CD14-positive monocyte (primary cell): ENCODE results near the gene KDM4C. TPM values are rescaled to one million over a fixed set of nuclear protein-coding genes. Genes with fewer than 3 reads are reported as not detected.

Source experiments
- DNase-seq, 3 donors: peaks; one replicate each; pipeline ENCODE4 v3.0.0-alpha.2; 2011 to 2022
- H2AFZ ChIP-seq: 2 replicates; pipeline ENCODE4 v1.6.0; 2012; ENCODE audit warnings: mild to moderate bottlenecking, low read depth, low read length, inconsistent platforms; ENCODE audit not compliant: insufficient read depth, poor library complexity, severe bottlenecking
- H3K27ac ChIP-seq, 2 donors: 1 replicate in 1 of 2; 2 replicates in 1 of 2; pipeline ENCODE4 v1.5.1; 2012 to 2013; ENCODE audit warnings: low read length in 2 of 2, control low read depth in 1 of 2, inconsistent platforms in 1 of 2, low read depth in 1 of 2, mild to moderate bottlenecking in 1 of 2
- H3K27me3 ChIP-seq, 2 donors: one replicate each; pipeline versions ENCODE4 v1.6.0 to v1.6.1; 2011 to 2013; ENCODE audit warnings: low read length in 2 of 2; ENCODE audit not compliant: control insufficient read depth in 2 of 2, insufficient read depth in 2 of 2
- H3K36me3 ChIP-seq, 2 donors: replicated peaks in 1 of 2; 1 replicate in 1 of 2; 2 replicates in 1 of 2; pipeline versions ENCODE4 v1.5.1 to v1.6.1; 2012 to 2013; ENCODE audit warnings: low read length in 2 of 2, control low read depth in 1 of 2, inconsistent platforms in 1 of 2, mild to moderate bottlenecking in 1 of 2; ENCODE audit not compliant: insufficient read depth in 2 of 2, control insufficient read depth in 1 of 2
- H3K4me1 ChIP-seq, 2 donors: 1 replicate in 1 of 2; 2 replicates in 1 of 2; pipeline versions ENCODE4 v1.5.1 to v1.6.1; 2012 to 2013; ENCODE audit warnings: low read length in 2 of 2, control low read depth in 1 of 2, inconsistent platforms in 1 of 2, mild to moderate bottlenecking in 1 of 2, moderate library complexity in 1 of 2; ENCODE audit not compliant: insufficient read depth in 2 of 2, control insufficient read depth in 1 of 2
- H3K4me2 ChIP-seq: replicated peaks from 2 replicates; pipeline ENCODE3; 2012; ENCODE audit warnings: low read length, moderate library complexity, mild to moderate bottlenecking; ENCODE audit not compliant: poor library complexity, severe bottlenecking; ENCODE audit errors: extremely low read depth
- H3K4me3 ChIP-seq, 3 experiments: fragments of 200-600 bp in 1 of 3; sonication (generic) in 1 of 3; replicated peaks in 1 of 3; 1 replicate in 2 of 3; 2 replicates in 1 of 3; pipeline ENCODE4 v1.5.1; 2011 to 2013; ENCODE audit warnings: low read length in 3 of 3, mild to moderate bottlenecking in 3 of 3, control low read depth in 2 of 3, low read depth in 2 of 3, inconsistent platforms in 1 of 3, moderate library complexity in 1 of 3
- H3K79me2 ChIP-seq: 2 replicates; pipeline ENCODE4 v1.6.0; 2012; ENCODE audit warnings: mild to moderate bottlenecking, control low read depth, inconsistent platforms, low read length, moderate library complexity; ENCODE audit not compliant: insufficient read depth
- H3K9ac ChIP-seq: 2 replicates; pipeline ENCODE4 v1.6.0; 2017; ENCODE audit warnings: low read length, mild to moderate bottlenecking; ENCODE audit not compliant: insufficient read depth, poor library complexity, severe bottlenecking
- H3K9me3 ChIP-seq, 2 donors: replicated peaks in 1 of 2; 1 replicate in 1 of 2; 2 replicates in 1 of 2; pipeline versions ENCODE4 v1.5.1 to v1.6.1; 2012 to 2013; ENCODE audit warnings: low read length in 2 of 2, control low read depth in 1 of 2; ENCODE audit not compliant: control insufficient read depth in 1 of 2, insufficient read depth in 1 of 2
- H4K20me1 ChIP-seq: 2 replicates; pipeline ENCODE4 v1.6.0; 2012; ENCODE audit warnings: mild to moderate bottlenecking, low read length, control low read depth, moderate library complexity; ENCODE audit not compliant: insufficient read depth
- H3K27ac Mint-ChIP-seq, 7 donors: one replicate each; pipeline ENCODE4 v1.8.0; 2020; ENCODE audit warnings: mild to moderate bottlenecking in 7 of 7, mixed read lengths in 7 of 7, moderate library complexity in 6 of 7, inconsistent platforms in 2 of 7
- H3K27me3 Mint-ChIP-seq, 3 donors: one replicate each; pipeline ENCODE4 v1.8.0; 2021 to 2022; ENCODE audit warnings: low read depth in 3 of 3, mild to moderate bottlenecking in 3 of 3, mixed read lengths in 3 of 3, moderate library complexity in 3 of 3, inconsistent platforms in 1 of 3
- H3K36me3 Mint-ChIP-seq, 2 donors: one replicate each; pipeline ENCODE4 v1.8.0; 2020; ENCODE audit warnings: mixed read lengths in 2 of 2, inconsistent platforms in 1 of 2, mild to moderate bottlenecking in 1 of 2
- H3K4me1 Mint-ChIP-seq: one replicate; pipeline ENCODE4 v1.8.0; 2020; ENCODE audit warnings: mild to moderate bottlenecking, mixed read lengths
- H3K4me3 Mint-ChIP-seq, 2 donors: one replicate each; pipeline ENCODE4 v1.8.0; 2020; ENCODE audit warnings: mild to moderate bottlenecking in 2 of 2, mixed read lengths in 2 of 2, moderate library complexity in 1 of 2
- H3K9me3 Mint-ChIP-seq, 7 donors: one replicate each; pipeline ENCODE4 v1.8.0; 2020 to 2022; ENCODE audit warnings: mixed read lengths in 7 of 7, mild to moderate bottlenecking in 6 of 7, moderate library complexity in 6 of 7, inconsistent platforms in 2 of 7
- WGBS: methylation state at CpG from one replicate; pipeline ENCODE4 v1.1.5; 2013; ENCODE audit warnings: missing lambda C conversion rate; ENCODE audit not compliant: insufficient coverage; 5-methylcytosine and 5-hydroxymethylcytosine counted together
- intact Hi-C, 2 donors: fragments of 100-400 bp; cut with micrococcal nuclease; formaldehyde crosslinking; loops; one replicate each; pipeline versions ENCODE4 v1.15.0 to v1.15.1; 2023
- polyA plus RNA-seq, 3 donors: library from polyadenylated mRNA; depleted of rRNA in 1 of 3; unstranded in 2 of 3; stranded (reverse) in 1 of 3; fragments of 300-500 nt in 2 of 3; fragments of >200 nt in 1 of 3; fragmentation: Illumina TruSeq in 2 of 3; gene quantifications; 1 replicate in 2 of 3; 2 replicates in 1 of 3; pipeline ENCODE4 v1.2.3, GENCODE V29; 2012 to 2021
- TF ChIP-seq, protein P1 (sequence below): fragments of 200-600 bp; IDR thresholded peaks from one replicate; pipeline ENCODE4 v1.8.0; 2022; ENCODE audit warnings: antibody characterized with exemption, mild to moderate bottlenecking

KDM4C gene
- polyA plus RNA-seq, 3 donors, result 15.2 to 36.2 (median 17.1) TPM

DNA sequence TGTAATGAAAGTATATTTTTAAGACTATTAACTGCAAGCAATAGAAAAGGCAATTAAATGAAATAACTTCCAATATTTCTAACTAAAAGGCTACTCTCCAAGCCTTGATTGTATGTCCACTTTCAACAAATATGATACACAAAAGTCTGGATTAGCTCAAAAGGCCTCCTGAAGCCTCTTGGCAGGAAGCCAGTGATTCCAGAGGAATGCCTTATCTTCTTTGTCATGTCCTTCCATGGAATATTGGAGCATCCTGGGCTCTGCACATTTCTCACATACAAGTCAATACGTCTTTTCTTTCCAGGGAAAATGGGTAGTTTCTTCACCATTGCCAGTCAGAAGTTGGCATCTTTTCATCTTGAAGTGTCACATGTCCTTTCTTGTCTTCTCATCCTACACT lies 357.8 kb downstream of the KDM4C start:
- no peak overlapping the region for H2AFZ ChIP-seq
- WGBS, result no CpG with 5 or more reads among the region's 1 CpG
- H3K4me1 ChIP-seq, result no peaks in the 10 kb centered on the region
- TF ChIP-seq, protein P1, sequence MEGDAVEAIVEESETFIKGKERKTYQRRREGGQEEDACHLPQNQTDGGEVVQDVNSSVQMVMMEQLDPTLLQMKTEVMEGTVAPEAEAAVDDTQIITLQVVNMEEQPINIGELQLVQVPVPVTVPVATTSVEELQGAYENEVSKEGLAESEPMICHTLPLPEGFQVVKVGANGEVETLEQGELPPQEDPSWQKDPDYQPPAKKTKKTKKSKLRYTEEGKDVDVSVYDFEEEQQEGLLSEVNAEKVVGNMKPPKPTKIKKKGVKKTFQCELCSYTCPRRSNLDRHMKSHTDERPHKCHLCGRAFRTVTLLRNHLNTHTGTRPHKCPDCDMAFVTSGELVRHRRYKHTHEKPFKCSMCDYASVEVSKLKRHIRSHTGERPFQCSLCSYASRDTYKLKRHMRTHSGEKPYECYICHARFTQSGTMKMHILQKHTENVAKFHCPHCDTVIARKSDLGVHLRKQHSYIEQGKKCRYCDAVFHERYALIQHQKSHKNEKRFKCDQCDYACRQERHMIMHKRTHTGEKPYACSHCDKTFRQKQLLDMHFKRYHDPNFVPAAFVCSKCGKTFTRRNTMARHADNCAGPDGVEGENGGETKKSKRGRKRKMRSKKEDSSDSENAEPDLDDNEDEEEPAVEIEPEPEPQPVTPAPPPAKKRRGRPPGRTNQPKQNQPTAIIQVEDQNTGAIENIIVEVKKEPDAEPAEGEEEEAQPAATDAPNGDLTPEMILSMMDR, result no peak
- no peak overlapping the region for H3K4me3 ChIP-seq
- DNase-seq, result no peak
- H3K9me3 ChIP-seq, result no peaks in the 10 kb centered on the region
- H3K36me3 ChIP-seq, result peaks cover 7 to 46% of the 10 kb centered on the region in 2 donors
- H3K4me2 ChIP-seq, result no peak overlapping the region
- no peak overlapping the region for H3K9ac ChIP-seq
- H3K4me3 Mint-ChIP-seq, result no peak overlapping the region
- no peaks in the 10 kb centered on the region for H3K79me2 ChIP-seq
- H3K27ac ChIP-seq, result no peak overlapping the region
- H3K27ac Mint-ChIP-seq, result no peak overlapping the region
- intact Hi-C loops, result no loop called here
- peaks cover 32 to 33% of the 10 kb centered on the region in 2 donors for H3K36me3 Mint-ChIP-seq
- no peaks in the 10 kb centered on the region for H3K27me3 ChIP-seq
- H3K4me1 Mint-ChIP-seq, result no peaks in the 10 kb centered on the region
- no peaks in the 10 kb centered on the region for H3K9me3 Mint-ChIP-seq
- no peaks in the 10 kb centered on the region for H3K27me3 Mint-ChIP-seq
- no peaks in the 10 kb centered on the region for H4K20me1 ChIP-seq

DNA sequence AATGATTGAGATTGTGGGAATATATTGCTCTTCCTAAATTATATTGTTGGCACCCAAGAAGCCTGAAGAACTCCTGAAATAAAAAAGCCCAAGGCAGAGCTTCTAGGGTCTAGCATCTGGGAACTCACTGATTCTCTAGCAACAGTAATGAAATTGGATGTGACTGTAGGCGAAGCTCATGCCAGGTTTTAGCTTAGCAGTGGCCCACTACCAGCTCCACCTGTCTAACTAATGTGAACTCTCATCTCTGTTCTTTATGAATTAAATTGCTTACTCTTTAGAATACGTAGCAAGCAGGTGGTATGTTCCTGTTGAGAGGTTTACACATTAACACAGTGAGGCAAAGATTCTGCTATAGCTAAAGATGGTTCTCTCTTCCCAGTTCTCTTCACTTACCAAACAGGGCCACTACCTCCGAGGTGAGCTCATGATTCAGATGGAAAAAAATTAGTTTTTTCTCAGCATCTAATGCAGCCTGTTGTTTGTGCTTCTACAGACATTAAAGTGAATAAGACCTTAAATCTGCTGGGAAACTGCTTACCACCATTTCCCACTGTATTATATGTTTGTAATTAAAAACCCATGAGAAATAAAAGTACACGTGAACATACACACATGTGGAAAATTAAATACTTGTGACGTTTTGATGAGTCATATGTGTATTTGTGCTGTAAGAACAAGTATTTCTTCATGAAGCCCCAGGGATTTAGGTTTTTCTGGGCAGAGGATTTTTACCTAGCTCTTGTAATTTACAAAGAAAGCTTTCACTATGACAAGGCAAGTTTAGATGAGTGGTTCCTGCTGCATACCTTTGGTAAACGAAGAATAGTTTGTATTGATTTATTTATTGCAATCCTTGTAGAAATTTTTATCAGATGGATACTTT lies 360.1 kb downstream of the KDM4C start:
- Histone ChIP-seq H3K4me3 (no peak overlapping the region), H3K9ac (no peak overlapping the region), H3K4me1 (no peaks in the 10 kb centered on the region), H3K9me3 (no peaks in the 10 kb centered on the region), H4K20me1 (no peaks in the 10 kb centered on the region), H3K36me3 (peaks cover 7 to 25% of the 10 kb centered on the region in 2 donors), H3K79me2 (no peaks in the 10 kb centered on the region), H3K27ac (no peak overlapping the region), H3K27me3 (no peaks in the 10 kb centered on the region), H2AFZ (no peak overlapping the region), H3K4me2 (no peak overlapping the region)
- Mint-ChIP-seq H3K36me3 (peaks cover 36 to 41% of the 10 kb centered on the region in 2 donors), H3K4me1 (peaks cover 8% of the 10 kb centered on the region), H3K4me3 (no peak overlapping the region), H3K9me3 (peaks cover 0 to 3% (median 0%) of the 10 kb centered on the region in 7 donors), H3K27me3 (peaks cover 0 to 1% (median 0%) of the 10 kb centered on the region in 3 donors), H3K27ac (no peak overlapping the region)
- intact Hi-C loops, result no loop called here
- TF ChIP-seq, protein P1, result no peak
- DNase-seq, result no peak
- WGBS, result no CpG with 5 or more reads among the region's 6 CpGs
